ENCODE results near the gene OR9I1.

The OR9I1 gene, protein sequence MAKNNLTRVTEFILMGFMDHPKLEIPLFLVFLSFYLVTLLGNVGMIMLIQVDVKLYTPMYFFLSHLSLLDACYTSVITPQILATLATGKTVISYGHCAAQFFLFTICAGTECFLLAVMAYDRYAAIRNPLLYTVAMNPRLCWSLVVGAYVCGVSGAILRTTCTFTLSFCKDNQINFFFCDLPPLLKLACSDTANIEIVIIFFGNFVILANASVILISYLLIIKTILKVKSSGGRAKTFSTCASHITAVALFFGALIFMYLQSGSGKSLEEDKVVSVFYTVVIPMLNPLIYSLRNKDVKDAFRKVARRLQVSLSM

DNA sequence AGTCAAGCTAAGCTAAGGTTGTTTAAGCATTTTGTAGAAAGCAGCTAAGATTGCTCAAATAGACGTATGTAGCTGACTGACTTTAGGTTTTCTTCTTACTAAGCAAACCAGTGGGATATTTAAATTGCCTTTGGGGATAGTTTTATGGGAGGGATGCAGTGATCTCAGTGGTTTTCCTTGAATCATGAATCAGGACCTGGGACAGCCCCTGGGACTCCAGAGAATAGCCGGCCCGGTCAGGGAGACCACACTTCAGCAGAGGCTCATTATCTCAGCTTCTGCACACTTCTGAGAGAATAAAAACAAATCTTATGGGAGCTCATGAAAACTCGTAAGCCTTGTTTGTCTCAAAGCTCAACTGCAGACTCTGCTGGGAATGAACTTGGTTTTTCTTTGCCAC, at the start of gene OR9I1:
Gene OR9I1, minus strand, starts transcription at position 62 of the 400 bp plus-strand sequence. CDS start 6,086 bp downstream, outside the sequence.
- DNase-seq, result no peak

DNA sequence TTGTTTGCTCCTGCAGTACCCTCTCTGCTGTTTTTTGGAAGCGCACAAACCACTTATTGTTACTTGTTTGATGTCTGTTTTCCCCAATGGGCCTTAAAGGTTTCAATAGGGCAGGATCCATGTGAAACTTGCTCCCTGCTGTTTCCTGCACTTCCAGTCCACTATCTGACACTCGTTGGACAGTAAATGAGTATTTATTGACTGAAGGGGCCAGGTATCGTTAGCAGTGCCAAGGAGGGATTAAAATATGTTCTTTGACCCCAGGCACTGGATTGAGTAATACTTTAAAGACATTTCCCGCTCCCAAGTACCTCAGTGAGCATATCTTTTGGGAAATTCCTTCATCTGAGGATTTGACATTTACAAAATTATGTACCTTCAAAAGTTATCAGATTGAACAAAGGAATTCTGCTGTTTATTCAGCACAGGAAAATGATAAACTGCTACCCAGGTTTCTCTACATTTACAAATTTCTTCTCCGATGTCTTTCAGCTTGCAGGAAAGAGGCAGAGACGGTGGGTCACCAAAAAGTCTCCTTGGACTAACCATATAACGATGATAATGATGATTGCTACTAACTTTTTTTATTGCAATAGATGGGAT, 40.3 kb upstream of the OR9I1 start:
- no peak for DNase-seq

DNA sequence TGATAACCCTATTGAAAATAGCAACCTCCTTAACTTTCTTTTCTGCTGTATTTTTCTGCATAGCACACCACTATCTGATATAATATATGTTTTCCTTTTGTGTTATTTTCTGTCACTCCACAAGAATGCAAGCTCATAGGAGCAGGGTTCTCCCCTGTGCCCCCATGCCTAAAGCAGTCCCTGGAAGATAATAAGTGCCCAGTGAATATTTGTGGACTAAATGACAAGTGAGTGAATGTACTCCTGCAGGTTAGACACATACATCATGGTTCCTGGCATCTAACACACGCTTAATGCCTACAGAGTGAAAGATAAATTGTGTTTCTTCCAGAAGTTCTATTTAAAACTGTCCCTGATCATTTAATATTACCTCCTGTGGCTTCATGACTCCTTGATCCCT, 39.7 kb upstream of the OR9I1 start:
- DNase-seq, result no peak

DNA sequence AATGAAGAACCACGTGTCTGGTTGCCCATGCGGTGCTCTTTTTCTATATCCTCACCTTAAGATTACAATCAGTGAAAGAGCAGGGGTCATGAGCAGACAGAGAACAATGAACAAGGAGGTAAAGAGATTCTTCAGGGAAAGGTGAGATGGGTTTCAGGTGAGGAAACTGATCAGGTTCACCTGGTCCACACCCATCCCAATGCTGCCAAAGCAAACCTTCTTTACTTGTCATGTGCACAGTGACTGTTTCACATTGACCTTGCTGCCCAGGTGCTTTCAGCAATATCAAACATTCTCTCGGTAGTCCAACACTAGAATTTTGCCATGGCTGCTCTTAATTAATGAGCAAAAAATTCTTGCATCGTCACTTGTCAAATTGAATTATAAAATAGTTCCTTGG, 39.1 kb upstream of the OR9I1 start:
- DNase-seq, result no peak

DNA sequence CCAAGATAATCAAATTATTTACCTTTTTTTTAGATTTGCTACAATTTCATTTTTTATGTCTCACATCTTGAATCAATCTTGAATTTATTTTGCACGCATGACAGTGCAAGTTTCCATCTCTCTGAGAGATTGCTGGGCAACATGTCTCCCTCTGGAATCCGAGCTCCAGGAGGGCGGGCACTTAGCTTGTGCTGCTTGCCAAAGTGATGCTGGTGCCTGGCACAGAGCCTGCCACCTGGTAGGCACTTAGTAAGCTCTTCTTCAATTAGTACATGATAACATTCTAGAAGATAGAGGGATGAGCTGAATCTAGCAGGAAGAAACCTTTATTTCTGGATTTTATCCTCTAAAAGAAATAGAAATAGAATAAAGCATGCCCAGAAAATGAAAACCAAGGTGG, 27.5 kb upstream of the OR9I1 start:
- no peak for DNase-seq

DNA sequence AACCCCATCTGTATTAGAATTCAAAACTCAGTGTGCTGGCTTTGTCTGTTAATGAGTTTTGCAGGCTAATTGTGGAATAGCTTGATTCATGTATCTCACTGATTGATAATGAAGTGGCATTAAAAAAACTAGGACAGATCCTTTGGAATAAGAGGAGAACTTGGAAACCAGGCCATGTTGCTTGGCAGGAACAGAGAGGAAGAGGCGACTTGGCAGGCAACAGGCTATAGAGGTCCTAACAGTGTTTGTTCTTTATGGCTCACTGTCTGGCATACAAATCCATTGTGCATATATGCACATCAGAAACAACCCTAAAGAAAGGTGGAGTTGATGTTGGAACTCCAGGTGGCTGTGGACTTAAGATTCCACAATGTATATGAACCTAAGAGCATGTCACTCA, 17.4 kb upstream of the OR9I1 start:
- DNase-seq, result no peak

DNA sequence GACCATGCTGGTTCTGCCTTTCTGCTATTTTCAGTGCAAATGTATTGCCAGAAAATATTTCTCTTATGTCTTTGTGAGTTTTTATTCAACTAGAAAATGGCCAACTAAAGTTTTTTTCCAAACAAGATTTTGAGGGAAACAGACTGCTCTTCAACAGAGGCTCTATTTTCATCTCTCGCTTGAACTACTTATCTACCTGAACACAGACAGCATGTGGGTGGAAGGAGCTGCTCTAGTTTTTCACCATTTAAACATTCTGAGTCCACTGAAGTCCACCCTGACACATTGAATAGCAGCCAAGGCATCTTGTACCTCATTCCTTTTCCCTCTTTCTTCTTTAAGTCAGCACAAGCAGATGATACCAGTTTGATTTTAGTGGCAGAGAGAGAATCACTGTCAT, 9.8 kb upstream of the OR9I1 start:
- DNase-seq, result no peak

DNA sequence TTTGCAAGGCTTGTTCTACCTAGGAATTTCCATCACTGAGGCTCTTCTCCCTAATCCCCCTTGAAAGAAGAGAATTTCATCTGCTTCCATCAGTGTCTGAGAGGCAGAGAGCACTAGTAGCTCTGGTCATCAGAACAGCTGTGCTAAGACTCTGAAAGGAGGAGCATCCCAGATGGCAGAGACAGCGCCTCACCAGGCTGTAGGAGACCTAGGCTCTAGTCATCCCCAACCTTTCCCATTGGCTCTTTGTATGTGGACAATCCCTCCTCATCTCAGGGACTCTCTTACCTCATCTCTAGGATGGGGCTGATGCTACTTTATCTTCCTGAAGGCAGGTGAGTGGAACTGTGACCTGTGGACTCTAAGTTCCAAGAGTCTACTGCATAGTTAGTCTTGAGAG, 8.8 kb upstream of the OR9I1 start:
- DNase-seq, result no peak

DNA sequence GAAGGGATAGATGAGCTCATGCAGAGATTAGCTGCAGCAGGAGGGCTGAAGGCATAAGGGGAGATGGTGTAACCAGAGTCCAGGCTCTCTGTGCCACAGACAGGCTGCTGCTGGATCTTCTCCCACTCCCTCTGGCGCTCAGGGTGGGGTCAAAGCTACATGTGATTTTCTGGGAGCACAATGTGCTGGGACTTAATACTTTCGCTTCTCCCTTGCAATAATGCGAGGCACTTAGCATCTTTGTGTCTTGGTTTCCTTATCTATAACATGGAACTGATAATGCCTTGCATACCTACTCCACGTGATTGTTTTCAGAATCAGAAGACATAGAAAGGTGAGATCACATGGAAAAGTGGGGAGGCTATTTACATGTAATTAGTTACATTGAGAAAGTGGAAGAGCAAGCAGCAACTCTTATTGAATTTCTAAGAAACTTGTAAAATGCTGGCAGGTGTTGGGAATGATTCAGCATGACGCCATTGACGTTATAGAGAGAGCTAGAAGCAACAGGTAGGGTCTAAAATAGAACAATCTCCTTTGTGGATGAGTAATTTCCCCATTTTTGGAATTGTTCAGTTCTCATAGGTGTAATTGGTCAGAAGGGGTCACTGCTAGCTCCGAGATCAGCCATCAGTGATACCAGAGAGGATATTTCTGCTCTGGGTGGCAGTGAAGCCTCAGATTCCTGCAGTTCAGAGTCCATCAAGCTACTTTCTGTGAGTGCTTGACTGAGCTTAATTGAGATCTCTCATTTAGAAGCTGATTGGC, 8.2 kb upstream of the OR9I1 start:
- DNase-seq, result no peak

DNA sequence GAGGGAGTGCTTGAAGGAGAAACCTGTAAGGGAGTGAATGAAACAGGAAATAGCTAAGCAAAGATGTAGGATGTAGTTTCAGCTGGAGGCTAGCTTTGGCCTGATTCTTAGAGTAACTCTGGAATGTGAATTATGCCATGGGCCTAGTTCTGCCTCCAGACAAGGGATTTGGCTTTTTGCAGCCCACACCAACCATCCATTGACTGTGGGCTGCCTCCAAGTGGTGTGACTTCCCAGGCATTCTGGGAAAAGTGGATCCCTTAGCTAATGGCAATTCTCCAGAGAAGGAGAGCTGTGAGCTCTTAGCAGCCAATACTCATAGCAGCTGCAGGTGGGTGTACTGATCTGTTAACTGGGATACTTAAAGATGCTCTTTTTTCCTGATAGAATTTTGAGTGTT, 2.0 kb upstream of the OR9I1 start:
- no peak for DNase-seq

DNA sequence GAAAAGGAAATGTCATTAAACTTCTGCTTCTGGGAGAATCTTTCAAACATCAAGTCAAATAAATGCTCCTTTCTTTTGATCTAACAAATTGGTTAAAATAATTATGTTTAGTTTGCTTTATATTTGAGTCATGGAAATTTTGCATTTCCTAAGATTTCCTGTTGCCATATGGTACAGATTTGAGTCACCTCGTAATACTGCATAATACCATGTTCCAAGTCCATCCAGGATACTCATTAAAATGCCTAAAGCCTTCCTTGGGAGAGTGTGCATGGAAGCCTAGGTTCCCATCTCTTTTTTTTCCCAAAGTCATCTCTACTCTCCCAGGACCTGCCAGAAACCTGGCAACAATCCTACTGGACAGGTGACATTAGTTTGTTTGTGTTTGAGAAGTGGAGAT, 4.2 kb downstream of the OR9I1 start:
- no peak for DNase-seq

DNA sequence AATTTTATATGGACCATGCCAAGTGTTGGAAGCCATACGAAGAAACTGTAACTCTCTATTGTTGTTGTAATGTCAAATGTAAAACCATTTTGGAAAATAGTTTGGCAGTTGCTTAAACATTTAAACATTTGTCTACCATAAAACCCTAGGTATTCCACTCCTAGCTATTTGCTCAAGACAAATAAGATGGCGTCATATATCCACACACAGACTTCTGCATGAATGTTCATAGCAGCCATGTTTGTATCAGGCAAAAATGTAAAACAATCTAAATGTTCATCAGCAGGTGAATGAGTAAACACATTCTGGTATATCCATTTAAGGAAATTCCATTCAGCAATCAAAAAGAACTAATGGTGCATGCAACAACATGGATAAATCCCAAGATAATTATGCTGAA, 27.9 kb downstream of the OR9I1 start:
- no peak for DNase-seq

DNA sequence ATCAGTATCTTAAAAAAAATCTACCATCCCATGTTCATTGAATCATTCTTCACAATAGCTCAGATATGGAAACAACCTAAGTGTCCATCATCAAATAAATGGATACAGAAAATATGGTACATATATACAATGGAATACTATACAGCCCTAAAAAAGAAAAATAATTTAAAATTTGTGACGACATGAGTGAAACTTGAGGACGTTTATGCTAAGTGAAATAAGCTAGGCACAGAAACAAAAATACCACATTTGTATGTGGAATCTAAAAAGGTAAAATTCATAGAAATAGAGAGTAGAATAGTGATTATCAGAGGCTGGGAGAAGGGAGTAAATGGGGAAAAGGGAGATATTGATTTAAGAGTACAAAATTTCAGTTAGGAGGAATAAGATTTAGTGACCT, 38.8 kb downstream of the OR9I1 start:
- no peak for DNase-seq

DNA sequence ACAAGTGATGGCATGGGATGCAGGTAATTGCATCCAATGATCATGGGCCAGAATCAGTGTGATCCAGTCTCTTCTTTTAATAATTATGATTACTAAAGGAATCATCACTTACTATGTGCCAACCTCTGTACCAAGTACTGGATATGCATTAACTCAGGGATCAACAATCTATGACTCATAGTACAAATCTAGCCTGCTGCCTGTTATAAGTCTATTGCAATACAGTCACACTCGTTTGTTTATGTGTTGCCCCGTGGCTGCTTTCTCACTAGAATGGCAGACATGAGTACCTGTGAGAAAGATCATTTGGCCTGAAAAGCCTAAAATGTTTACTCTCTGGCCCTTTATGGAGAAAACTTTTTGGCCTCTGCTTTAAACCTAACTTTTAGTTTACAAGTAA, 49.5 kb downstream of the OR9I1 start:
- no peak for DNase-seq

DNA sequence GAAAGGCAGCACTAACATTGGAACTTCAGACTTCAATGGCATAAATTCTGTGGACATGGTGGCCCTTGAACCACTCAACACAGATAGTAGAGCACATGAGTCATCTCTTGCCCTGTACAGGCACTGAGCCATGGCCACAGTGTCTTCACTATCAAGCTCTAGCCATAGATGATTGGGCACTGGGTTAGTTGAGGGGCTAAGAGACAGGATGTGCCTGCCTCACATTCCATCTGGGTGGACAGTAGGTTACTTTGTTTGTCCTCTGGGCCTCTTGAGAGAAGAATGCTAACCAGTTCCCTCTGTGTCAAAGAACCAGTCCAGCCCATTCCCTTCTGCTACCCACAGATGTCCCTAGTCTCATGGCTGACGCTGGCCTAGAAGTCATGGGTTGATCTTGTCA, 54.7 kb downstream of the OR9I1 start:
- no peak for DNase-seq

DNA sequence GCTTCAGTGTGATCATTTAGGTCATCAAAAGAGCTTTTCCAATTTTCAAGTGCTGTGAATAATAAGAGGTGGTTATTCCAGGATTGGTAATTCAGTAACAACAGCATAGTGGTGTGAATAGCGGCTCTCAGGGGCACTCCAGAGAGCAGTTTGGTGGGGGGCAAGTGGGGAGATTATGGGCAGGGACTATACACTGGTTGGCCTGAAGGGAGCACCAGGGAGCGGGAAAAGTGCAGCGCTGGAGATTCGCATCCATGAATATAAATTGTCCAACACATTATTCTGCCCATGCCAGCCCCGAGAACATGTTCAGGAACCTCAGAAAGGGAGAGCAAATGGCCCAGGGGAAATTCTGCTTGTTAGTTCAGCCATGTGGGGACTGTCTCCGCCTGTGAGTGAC, 56.7 kb downstream of the OR9I1 start:
- no peak for DNase-seq

DNA sequence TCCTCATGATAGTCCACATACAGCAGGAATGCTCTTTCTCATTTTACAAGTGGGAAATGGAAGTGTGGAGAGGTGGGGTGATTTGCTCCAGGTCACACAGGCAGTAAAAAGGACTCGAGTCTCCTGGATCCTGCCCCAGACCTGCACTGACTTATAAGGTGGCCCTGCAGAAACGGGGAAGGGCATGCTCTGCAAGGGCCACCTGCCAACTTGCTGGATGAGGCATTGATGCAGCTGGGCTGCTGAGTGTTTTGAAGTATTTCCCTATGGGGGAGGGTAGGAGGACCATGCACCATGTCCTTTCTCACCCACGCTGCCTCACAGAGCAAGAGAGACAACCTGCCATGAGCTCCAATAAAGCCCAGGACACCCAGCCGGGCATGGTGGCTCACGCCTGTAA, 57.6 kb downstream of the OR9I1 start:
- DNase-seq, result no peak
